H1 (cell line): ENCODE data around the gene ACER1. TPM values are rescaled to one million over a fixed set of nuclear protein-coding genes. Genes with fewer than 3 reads are reported as not detected.

Experiments
- CTCF ChIA-PET: fragments of 300-600 bp; sonication (Branson Sonifier 250); formaldehyde crosslinking; loops from one replicate; lab custom pipeline; 2021; ENCODE audit not compliant: partially characterized antibody; lab: Charles Lee
- POLR2A ChIA-PET: fragments of 300-600 bp; sonication (Branson Sonifier 250); formaldehyde crosslinking; loops from one replicate; lab custom pipeline; 2021; ENCODE audit warnings: inconsistent platforms; ENCODE audit not compliant: partially characterized antibody; lab: Charles Lee
- DNase-seq, 2 experiments: peaks; one replicate each; pipeline versions ENCODE4 v3.0.0 to v3.0.0-alpha.2; 2010 to 2022; ENCODE audit warnings: low spot score in 2 of 2, low read depth in 1 of 2, mixed read lengths in 1 of 2
- FAIRE-seq: peaks from 2 replicates; lab custom pipeline; 2011; peaks lifted over from hg19 to GRCh38; lab: Jason Lieb, UNC
- H2AFZ ChIP-seq: 2 replicates; pipeline ENCODE4 v1.8.1; 2012; ENCODE audit warnings: low read length, inconsistent platforms
- H2AK5ac ChIP-seq: 2 replicates; pipeline ENCODE4 v1.6.1; 2013; ENCODE audit warnings: low read depth, low read length
- H2BK120ac ChIP-seq: replicated peaks from 2 replicates; pipeline ENCODE3; 2013; ENCODE audit warnings: low read depth, low read length, inconsistent platforms
- H2BK12ac ChIP-seq: 2 replicates; pipeline ENCODE4 v1.6.1; 2013; ENCODE audit warnings: low read depth, low read length
- H2BK15ac ChIP-seq: 2 replicates; pipeline ENCODE4 v1.6.1; 2013; ENCODE audit warnings: low read length
- H2BK20ac ChIP-seq: 2 replicates; pipeline ENCODE4 v1.6.1; 2013; ENCODE audit warnings: low read length
- H2BK5ac ChIP-seq: 2 replicates; pipeline ENCODE4 v1.6.1; 2013; ENCODE audit warnings: low read depth, low read length
- H3K14ac ChIP-seq: 2 replicates; pipeline ENCODE4 v1.6.1; 2013; ENCODE audit warnings: inconsistent platforms; ENCODE audit not compliant: insufficient read length
- H3K18ac ChIP-seq: 2 replicates; pipeline ENCODE4 v1.6.1; 2013; ENCODE audit warnings: low read length; ENCODE audit errors: extremely low read depth
- H3K23ac ChIP-seq: 2 replicates; pipeline ENCODE4 v1.6.1; 2013; ENCODE audit warnings: inconsistent platforms; ENCODE audit not compliant: insufficient read length
- H3K23me2 ChIP-seq: 2 replicates; pipeline ENCODE4 v1.6.1; 2013; ENCODE audit warnings: low read depth, low read length
- H3K27ac ChIP-seq: 2 replicates; pipeline ENCODE4 v1.6.1; 2011; ENCODE audit warnings: low read depth, low read length, inconsistent platforms
- H3K27me3 ChIP-seq, 4 experiments: replicated peaks in 1 of 4; 1 replicate in 1 of 4; 2 replicates in 3 of 4; pipeline versions ENCODE4 v1.6.1 to v1.8.1; 2011 to 2013; ENCODE audit warnings: low read length in 3 of 4, mild to moderate bottlenecking in 3 of 4, inconsistent platforms in 2 of 4, mixed read lengths in 2 of 4, moderate library complexity in 1 of 4; ENCODE audit not compliant: control insufficient read depth in 3 of 4, insufficient read depth in 3 of 4; ENCODE audit errors: extremely low read depth in 1 of 4
- H3K36me3 ChIP-seq, 4 experiments: 2 replicates each; pipeline versions ENCODE4 v1.6.1 to v1.8.1; 2011 to 2013; ENCODE audit warnings: mild to moderate bottlenecking in 4 of 4, low read length in 3 of 4, moderate library complexity in 2 of 4, control low read depth in 1 of 4, inconsistent platforms in 1 of 4; ENCODE audit not compliant: insufficient read depth in 4 of 4, control insufficient read depth in 2 of 4
- H3K4ac ChIP-seq: replicated peaks from 2 replicates; pipeline ENCODE3; 2013; ENCODE audit warnings: low read length, low read depth, mixed read lengths, inconsistent platforms; ENCODE audit not compliant: insufficient read length
- H3K4me1 ChIP-seq, 4 experiments: replicated peaks in 1 of 4; 1 replicate in 1 of 4; 2 replicates in 3 of 4; pipeline versions ENCODE4 v1.6.1 to v1.8.1; 2011 to 2013; ENCODE audit warnings: low read length in 3 of 4, inconsistent platforms in 2 of 4, mixed read lengths in 1 of 4; ENCODE audit not compliant: insufficient read depth in 4 of 4, control insufficient read depth in 3 of 4
- H3K4me2 ChIP-seq, 2 experiments: 2 replicates each; pipeline versions ENCODE4 v1.6.1 to v1.8.1; 2011 to 2013; ENCODE audit warnings: low read depth in 2 of 2, low read length in 2 of 2, control low read depth in 1 of 2, inconsistent platforms in 1 of 2, mild to moderate bottlenecking in 1 of 2; ENCODE audit not compliant: insufficient read depth in 1 of 2
- H3K4me3 ChIP-seq, 4 experiments: fragments of 200-600, 300-600 bp in 1 of 4; sonication (generic), shearing (Covaris generic), sonication (Bioruptor Twin) in 1 of 4; 2 replicates each; pipeline versions ENCODE4 v1.5.1 to v1.8.1; 2011 to 2016; ENCODE audit warnings: low read length in 4 of 4, low read depth in 3 of 4, control low read depth in 2 of 4, inconsistent platforms in 2 of 4, mild to moderate bottlenecking in 2 of 4, mixed read lengths in 1 of 4, moderate library complexity in 1 of 4; ENCODE audit not compliant: insufficient read depth in 2 of 4; ENCODE audit errors: extremely low read depth in 1 of 4
- H3K56ac ChIP-seq: replicated peaks from 2 replicates; pipeline ENCODE3; 2013; ENCODE audit warnings: low read depth, mild to moderate bottlenecking, mixed read lengths, low read length, inconsistent platforms; ENCODE audit not compliant: insufficient read length
- H3K79me1 ChIP-seq: 2 replicates; pipeline ENCODE4 v1.6.1; 2013; ENCODE audit warnings: low read depth, low read length, control low read depth
- H3K79me2 ChIP-seq, 2 experiments: 2 replicates each; pipeline versions ENCODE4 v1.6.1 to v1.8.1; 2012 to 2013; ENCODE audit warnings: low read length in 2 of 2, mild to moderate bottlenecking in 2 of 2, inconsistent platforms in 1 of 2; ENCODE audit not compliant: insufficient read depth in 2 of 2, control insufficient read depth in 1 of 2
- H3K9ac ChIP-seq, 4 experiments: replicated peaks in 1 of 4; 1 replicate in 1 of 4; 2 replicates in 3 of 4; pipeline versions ENCODE4 v1.6.1 to v1.8.1; 2011 to 2013; ENCODE audit warnings: low read depth in 3 of 4, low read length in 3 of 4, control low read depth in 2 of 4, mild to moderate bottlenecking in 2 of 4, moderate library complexity in 2 of 4, inconsistent platforms in 1 of 4; ENCODE audit errors: extremely low read depth in 1 of 4
- H3K9me3 ChIP-seq, 2 experiments: 2 replicates each; pipeline versions ENCODE4 v1.6.1 to v1.8.1; 2012 to 2013; ENCODE audit warnings: mild to moderate bottlenecking in 2 of 2, moderate library complexity in 2 of 2, control low read depth in 1 of 2, inconsistent platforms in 1 of 2, low read depth in 1 of 2, low read length in 1 of 2, mixed read lengths in 1 of 2; ENCODE audit not compliant: insufficient read depth in 2 of 2
- H4K20me1 ChIP-seq, 2 experiments: replicated peaks in 1 of 2; 2 replicates each; pipeline versions ENCODE3 to v1.8.1; 2011 to 2013; ENCODE audit warnings: inconsistent platforms in 2 of 2, low read length in 2 of 2, mild to moderate bottlenecking in 1 of 2; ENCODE audit not compliant: insufficient read depth in 2 of 2, control insufficient read depth in 1 of 2
- H4K5ac ChIP-seq: 2 replicates; pipeline ENCODE4 v1.6.1; 2013; ENCODE audit warnings: low read length, low read depth, mixed read lengths, inconsistent platforms; ENCODE audit not compliant: insufficient read length
- H4K8ac ChIP-seq: 2 replicates; pipeline ENCODE4 v1.8.0; 2013; ENCODE audit warnings: mild to moderate bottlenecking, moderate library complexity, low read length, inconsistent platforms; ENCODE audit not compliant: insufficient read depth; ENCODE audit errors: extremely low read depth
- H4K91ac ChIP-seq: replicated peaks from 2 replicates; pipeline ENCODE3; 2013; ENCODE audit warnings: low read length, mixed read lengths, inconsistent platforms; ENCODE audit not compliant: insufficient read length
- CBX8 ChIP-seq: fragments of 300-800, 300-1000 bp; sonication (generic); IDR thresholded peaks from 2 replicates; pipeline ENCODE4 v1.7.1; 2016; ENCODE audit warnings: low read depth, low read length, borderline replicate concordance
- CHD2 ChIP-seq: IDR thresholded peaks from 2 replicates; pipeline ENCODE4 v1.6.1; 2012; ENCODE audit warnings: low read length, improper control_type of control experiment
- E2F6 ChIP-seq: IDR thresholded peaks from 2 replicates; pipeline ENCODE4 v1.6.1; 2012; ENCODE audit warnings: inconsistent platforms
- HDAC6 ChIP-seq: IDR thresholded peaks from one replicate; pipeline ENCODE4 v1.7.1; 2012; ENCODE audit warnings: low read depth, mild to moderate bottlenecking, inconsistent platforms, low read length, moderate library complexity
- WGBS, 2 experiments: shearing (Covaris generic) in 1 of 2; methylation state at CpG; one replicate each; pipeline versions ENCODE4 v1.1.6 to v1.1.7; 2013 to 2015; ENCODE audit warnings: low lambda C conversion rate in 2 of 2, mixed read lengths in 2 of 2, inconsistent platforms in 1 of 2, low coverage in 1 of 2, missing lambda C conversion rate in 1 of 2; ENCODE audit not compliant: insufficient replicate concordance in 2 of 2, insufficient coverage in 1 of 2, insufficient read length in 1 of 2; ENCODE audit errors: extremely low coverage in 1 of 2, missing lambda C conversion rate in 1 of 2; 5-methylcytosine and 5-hydroxymethylcytosine counted together
- polyA plus RNA-seq, 7 experiments: library from polyadenylated mRNA; depleted of rRNA in 3 of 7; stranded (reverse) in 5 of 7; unstranded in 2 of 7; fragments of >200 nt in 5 of 7; fragments of 200-250 nt in 2 of 7; gene quantifications; 1 replicate in 5 of 7; 2 replicates in 1 of 7; 4 replicates in 1 of 7; pipeline versions ENCODE4 v1.2.1 to v1.2.3, GENCODE V29; 2011 to 2013; ENCODE audit warnings: missing spikeins in 2 of 7, mixed read lengths in 2 of 7
- total RNA-seq: library from RNA; stranded (reverse); fragmentation: NEBNext Ultra II Directional; extraction: Animal tissue kit (Norgen Biotek cat#: 25700); gene quantifications from 2 replicates; pipeline ENCODE4 v1.2.1, GENCODE V29; 2021

ACER1 gene
- total and polyA plus RNA-seq, 2 of the 8 experiments (the other 6 are each of a cell fraction or from before 2014, with no cell fraction given): 0.05 TPM; not detected in 1

DNA sequence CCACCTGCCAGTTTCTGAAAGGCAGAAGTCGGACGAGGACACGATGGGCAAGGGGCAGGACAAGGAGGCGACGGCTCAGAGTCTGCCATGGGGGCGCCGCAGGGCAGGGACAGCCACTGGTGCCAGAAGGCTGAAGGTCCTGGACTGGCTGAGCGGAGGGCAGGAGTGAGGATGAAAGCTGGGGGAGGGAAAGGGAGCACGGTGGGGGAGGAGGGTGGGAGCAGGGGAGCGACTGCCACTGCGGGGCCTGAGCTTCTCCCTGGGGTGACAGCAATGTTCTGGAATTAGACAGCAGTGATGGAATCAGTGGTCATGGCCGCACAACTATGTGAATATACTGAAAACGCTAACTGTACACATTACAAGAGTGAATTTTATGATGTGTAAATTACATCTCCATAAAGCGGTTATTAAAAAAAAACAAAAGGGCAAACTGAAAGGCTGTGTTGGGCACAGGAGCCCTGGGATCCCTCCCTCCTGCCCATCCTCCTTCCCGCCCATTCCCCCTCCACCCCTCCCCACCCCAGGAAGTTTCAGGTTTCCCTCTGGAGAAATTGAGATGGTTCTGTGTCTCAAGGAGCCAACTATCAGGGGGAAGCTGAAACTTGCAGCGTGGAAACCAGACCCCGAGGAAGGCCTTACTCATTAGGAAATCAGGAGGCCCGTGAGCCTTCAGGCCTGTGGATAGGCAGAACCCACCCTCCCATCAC, 69.5 kb downstream of the ACER1 start:
- H3K27me3 ChIP-seq: no peaks in the 10 kb centered on the region
- H3K4me3 ChIP-seq: no peak overlapping the region
- H2BK120ac ChIP-seq: no peak overlapping the region
- H2BK5ac ChIP-seq: no peak overlapping the region
- DNase-seq: no peak
- peak overlapping the region; percentile 8 for H3K4ac ChIP-seq
- peaks cover 0 to 54% of the 10 kb centered on the region in 2 experiments; a peak in 2 of 4 replicates for H3K79me2 ChIP-seq
- H4K8ac ChIP-seq: no peak overlapping the region
- H3K4me2 ChIP-seq: peak overlapping the region; percentile 33 to 35; a peak in 2 of 4 replicates
- no peaks in the 10 kb centered on the region for H3K9me3 ChIP-seq
- H2BK12ac ChIP-seq: no peak overlapping the region
- H3K9ac ChIP-seq: no peak overlapping the region
- no peak overlapping the region for H4K91ac ChIP-seq
- H3K23me2 ChIP-seq: no peaks in the 10 kb centered on the region
- no peak overlapping the region for H3K23ac ChIP-seq
- CTCF ChIA-PET: interaction anchor here (0.7 to 1.1 kb wide), 2 partner anchors 8 to 10 kb away, joined by 3 read pairs; no protein-coding TSS in a partner anchor
- no peak overlapping the region for H2AFZ ChIP-seq
- H3K14ac ChIP-seq: no peak overlapping the region
- POLR2A ChIA-PET: interaction anchor here (0.6 to 1.3 kb wide), 3 partner anchors 12 to 161 kb away, joined by 3 read pairs; partner anchors contain the start of gene KHSRP
- no peak overlapping the region for H3K18ac ChIP-seq
- no peaks in the 10 kb centered on the region; a peak in 4 of 7 replicates for H3K4me1 ChIP-seq
- peaks cover 4 to 23% of the 10 kb centered on the region in 2 experiments for H4K20me1 ChIP-seq
- peaks cover 20% of the 10 kb centered on the region for H3K79me1 ChIP-seq
- no peak overlapping the region for H3K27ac ChIP-seq
- H2BK20ac ChIP-seq: no peak overlapping the region
- no peak overlapping the region for H2BK15ac ChIP-seq
- WGBS, 2 experiments: 76% methylated on average over 14 of the region's 18 CpGs; no CpG with 5 or more reads in 1 of the 2 experiments
- peaks cover 3 to 25% (median 15%) of the 10 kb centered on the region in 4 experiments; a peak in 6 of 8 replicates for H3K36me3 ChIP-seq
- H4K5ac ChIP-seq: no peak overlapping the region
- H2AK5ac ChIP-seq: no peak overlapping the region
- H3K56ac ChIP-seq: no peak overlapping the region
- no peak for FAIRE-seq
- TF ChIP-seq E2F6: no peak
- no peak for TF ChIP-seq CHD2
- TF ChIP-seq HDAC6: no peak
- no peak for TF ChIP-seq CBX8
